ENCODE data around the gene ABAT.

ABAT gene

GRCh38 chr16:8708536-8708935 lies 34.1 kb downstream of the ABAT start:
- Histone ChIP-seq H3K27ac (no peak overlapping the region), H3K4me3 (no peak overlapping the region)
- TF ChIP-seq CTCF (IDR thresholded peaks at IDR 0.05): no peak
- DNase-seq (ENCODE audit: low spot score): no peak

GRCh38 chr16:8712589-8713361 lies 38.4 kb downstream of the ABAT start:
- Histone ChIP-seq H3K4me3 (no peak overlapping the region), H3K27ac (no peak overlapping the region)
- no peak for TF ChIP-seq CTCF (IDR thresholded peaks at IDR 0.05)
- DNase-seq (ENCODE audit: low spot score): no peak

GRCh38 chr16:8713635-8714172 lies 39.3 kb downstream of the ABAT start:
- no peak for TF ChIP-seq CTCF (IDR thresholded peaks at IDR 0.05)
- no peak overlapping the region for H3K27ac ChIP-seq
- H3K4me3 ChIP-seq: no peak overlapping the region
- no peak for DNase-seq (ENCODE audit: low spot score)

- Histone ChIP-seq H3K4me3 (no peak overlapping the region), H3K27ac (no peak overlapping the region)
- DNase-seq (ENCODE audit: low spot score): no peak
- TF ChIP-seq CTCF (IDR thresholded peaks at IDR 0.05): no peak
Observed at GRCh38 chr16:8714174-8714573, 39.8 kb downstream of the ABAT start.

GRCh38 chr16:8714807-8715206 lies 40.4 kb downstream of the ABAT start:
- no peak for DNase-seq (ENCODE audit: low spot score)
- no peak overlapping the region for H3K4me3 ChIP-seq
- H3K27ac ChIP-seq: no peak overlapping the region
- no peak for TF ChIP-seq CTCF (IDR thresholded peaks at IDR 0.05)

GRCh38 chr16:8716052-8716451 lies 41.6 kb downstream of the ABAT start:
- no peak overlapping the region for H3K4me3 ChIP-seq
- DNase-seq (ENCODE audit: low spot score): no peak
- H3K27ac ChIP-seq: no peak overlapping the region
- no peak for TF ChIP-seq CTCF (IDR thresholded peaks at IDR 0.05)

GRCh38 chr16:8716592-8716991 lies 42.2 kb downstream of the ABAT start:
- TF ChIP-seq CTCF (IDR thresholded peaks at IDR 0.05): no peak
- Histone ChIP-seq H3K4me3 (no peak overlapping the region), H3K27ac (no peak overlapping the region)
- DNase-seq (ENCODE audit: low spot score): no peak

Data from coronary artery (tissue), 2 donors.